ENCODE results near the gene TMEM132C. TPM values are rescaled to one million over a fixed set of nuclear protein-coding genes. Genes with fewer than 3 reads are reported as not detected.

Gene TMEM132C
- total and polyA plus RNA-seq, 2 donors (not counting 3 experiments of a cell fraction or from before 2014, with no cell fraction given), result not detected

- POLR2A ChIA-PET, result no interaction called here
- dilution Hi-C loops (cut with MboI; ENCODE audit: extremely low pct_ligation_motif_present, low sequenced_read_pairs), result no loop called here
- TF ChIP-seq CTCF (IDR thresholded peaks at IDR 0.05; ENCODE audit: extremely low read depth in 1 of 2, insufficient read depth in 1 of 2, low read depth in 1 of 2, low read length in 2 of 2), result no peak
- TF ChIP-seq GATA2 (IDR thresholded peaks at IDR 0.05; ENCODE audit: insufficient read depth, insufficient read length, low read depth, low read length), result no peak
- no peak for TF ChIP-seq POLR2A (IDR thresholded peaks at IDR 0.05; ENCODE audit: low read depth, low read length)
- intact Hi-C loops (cut with micrococcal nuclease), result no loop called here
- DNase-seq (ENCODE audit: low read depth, low spot score), result no peak
- H3K9me3 ChIP-seq (replicated peaks; ENCODE audit: control insufficient read depth, insufficient read depth, low read length), result peaks cover 4% of the 10 kb centered on the region
- no peak overlapping the region for H2AFZ ChIP-seq (ENCODE audit: low read depth, low read length)
- no peaks in the 10 kb centered on the region for H3K4me1 ChIP-seq (ENCODE audit: control insufficient read depth, extremely low read depth, insufficient read depth, low read length)
- no peak for FAIRE-seq
- no peaks in the 10 kb centered on the region for H3K27me3 ChIP-seq (ENCODE audit: control insufficient read depth in 2 of 2, insufficient read depth in 2 of 2, low read length in 2 of 2)
- no peak overlapping the region for H3K4me2 ChIP-seq (ENCODE audit: insufficient read depth, low read length)
- no peak overlapping the region for H3K9ac ChIP-seq (replicated peaks; ENCODE audit: extremely low read depth, insufficient read depth, low read length)
- H3K79me2 ChIP-seq (ENCODE audit: control insufficient read depth, insufficient read depth, low read length), result no peaks in the 10 kb centered on the region
- no peaks in the 10 kb centered on the region for H3K9me1 ChIP-seq (replicated peaks; ENCODE audit: control insufficient read depth, extremely low read depth, insufficient read depth, low read length)
- BruUV-seq (replicated peaks), result no TSS peak
- CTCF ChIA-PET, result no interaction called here
- H4K20me1 ChIP-seq (replicated peaks; ENCODE audit: control insufficient read depth, extremely low read depth, insufficient read depth, low read length), result no peaks in the 10 kb centered on the region
- H3K36me3 ChIP-seq (ENCODE audit: control insufficient read depth in 2 of 2, extremely low read depth in 1 of 2, insufficient read depth in 2 of 2, low read length in 2 of 2), result no peaks in the 10 kb centered on the region
- no peak overlapping the region for H3K27ac ChIP-seq (ENCODE audit: insufficient read depth, low read depth, low read length)
- no peak overlapping the region for H3K4me3 ChIP-seq (replicated peaks in 1 of 3; ENCODE audit: insufficient read depth in 1 of 3, low read depth in 1 of 3, low read length in 3 of 3)
These were observed 345.3 kb downstream of the TMEM132C start for GRCh38 chr12:128612150-128612850.

- POLR2A ChIA-PET, result no interaction called here
- Histone ChIP-seq H3K4me1 (ENCODE audit: control insufficient read depth, extremely low read depth, insufficient read depth, low read length) (no peaks in the 10 kb centered on the region), H3K9ac (replicated peaks; ENCODE audit: extremely low read depth, insufficient read depth, low read length) (no peak overlapping the region), H3K36me3 (ENCODE audit: control insufficient read depth in 2 of 2, extremely low read depth in 1 of 2, insufficient read depth in 2 of 2, low read length in 2 of 2) (no peaks in the 10 kb centered on the region), H3K9me1 (replicated peaks; ENCODE audit: control insufficient read depth, extremely low read depth, insufficient read depth, low read length) (no peaks in the 10 kb centered on the region), H3K4me3 (replicated peaks in 1 of 3; ENCODE audit: insufficient read depth in 1 of 3, low read depth in 1 of 3, low read length in 3 of 3) (no peak overlapping the region), H3K27me3 (ENCODE audit: control insufficient read depth in 2 of 2, insufficient read depth in 2 of 2, low read length in 2 of 2) (no peaks in the 10 kb centered on the region), H3K79me2 (ENCODE audit: control insufficient read depth, insufficient read depth, low read length) (no peaks in the 10 kb centered on the region), H3K9me3 (replicated peaks; ENCODE audit: control insufficient read depth, insufficient read depth, low read length) (peaks cover 4% of the 10 kb centered on the region), H4K20me1 (replicated peaks; ENCODE audit: control insufficient read depth, extremely low read depth, insufficient read depth, low read length) (no peaks in the 10 kb centered on the region), H3K4me2 (ENCODE audit: insufficient read depth, low read length) (no peak overlapping the region), H3K27ac (ENCODE audit: insufficient read depth, low read depth, low read length) (no peak overlapping the region), H2AFZ (ENCODE audit: low read depth, low read length) (no peak overlapping the region)
- TF ChIP-seq FOS (IDR thresholded peaks at IDR 0.05; ENCODE audit: borderline replicate concordance, insufficient read depth, low read length), result no peak
- no peak for FAIRE-seq
- dilution Hi-C loops (cut with MboI; ENCODE audit: extremely low pct_ligation_motif_present, low sequenced_read_pairs), result no loop called here
- CTCF ChIA-PET, result no interaction called here
- no TSS peak for BruUV-seq (replicated peaks)
- intact Hi-C loops (cut with micrococcal nuclease), result no loop called here
- no peak for DNase-seq (ENCODE audit: low read depth, low spot score)
These were observed 347.0 kb downstream of the TMEM132C start for GRCh38 chr12:128613837-128614590.

Data from endothelial cell of umbilical vein (primary cell).